NCI-H1417 treated with DMSO at 0.1 percent for 48 hours (cell line): ENCODE data around the gene SMAD2.

ENCODE experiments used
- DNase-seq: peaks from one replicate; lab custom pipeline; 2025; lab: John Stamatoyannopoulos, UW

SMAD2 gene

DNA sequence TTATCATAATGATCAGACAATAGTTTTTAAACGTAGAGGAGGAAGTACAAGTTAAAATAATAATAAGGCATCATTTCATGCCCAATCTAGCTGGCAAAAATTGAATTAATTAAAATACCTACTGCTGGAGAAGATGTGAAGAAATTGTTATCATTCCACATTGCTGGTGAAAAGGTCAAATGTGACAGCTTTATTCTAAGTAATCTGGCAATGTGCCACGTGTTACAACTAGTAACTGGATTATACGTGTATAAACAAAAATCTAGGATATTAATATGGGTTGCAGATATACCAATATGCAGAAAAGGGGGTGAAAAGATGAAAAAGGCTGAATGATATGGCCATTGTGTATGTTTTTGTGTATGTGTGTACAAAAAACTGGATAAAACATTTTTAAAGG lies 32.4 kb downstream of the SMAD2 start:
- no peak for DNase-seq

DNA sequence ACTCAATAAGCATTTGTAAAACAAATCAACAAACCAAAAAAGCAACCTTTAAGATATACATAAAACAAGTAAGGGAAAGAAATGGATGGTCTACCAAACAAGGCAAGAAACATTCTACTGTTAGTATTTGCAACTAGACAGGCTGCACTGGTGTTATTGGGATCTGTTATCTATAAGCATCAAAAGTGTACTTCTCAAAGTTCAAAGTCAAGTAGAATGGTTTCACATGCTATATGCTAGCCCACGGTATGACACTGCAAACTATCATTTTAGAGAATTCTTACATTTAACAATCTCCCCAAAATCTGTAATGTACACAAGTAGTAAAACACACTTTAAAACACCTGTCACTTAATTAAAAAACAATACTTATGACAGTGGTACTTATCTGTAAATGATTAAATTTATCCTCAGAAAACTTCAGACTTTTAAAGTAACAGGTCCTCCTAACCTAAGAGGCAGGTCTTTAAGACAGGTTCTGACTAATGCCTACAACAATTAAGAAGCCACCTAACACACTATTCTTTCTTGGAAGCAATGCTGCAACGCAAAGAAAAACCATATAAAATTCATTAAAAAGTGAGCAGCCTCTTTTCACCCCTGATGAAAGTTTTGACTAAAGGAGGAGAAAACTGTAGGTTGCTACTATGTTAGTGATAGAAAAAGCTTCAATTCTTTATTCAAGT lies 34.8 kb downstream of the SMAD2 start:
- DNase-seq = no peak

DNA sequence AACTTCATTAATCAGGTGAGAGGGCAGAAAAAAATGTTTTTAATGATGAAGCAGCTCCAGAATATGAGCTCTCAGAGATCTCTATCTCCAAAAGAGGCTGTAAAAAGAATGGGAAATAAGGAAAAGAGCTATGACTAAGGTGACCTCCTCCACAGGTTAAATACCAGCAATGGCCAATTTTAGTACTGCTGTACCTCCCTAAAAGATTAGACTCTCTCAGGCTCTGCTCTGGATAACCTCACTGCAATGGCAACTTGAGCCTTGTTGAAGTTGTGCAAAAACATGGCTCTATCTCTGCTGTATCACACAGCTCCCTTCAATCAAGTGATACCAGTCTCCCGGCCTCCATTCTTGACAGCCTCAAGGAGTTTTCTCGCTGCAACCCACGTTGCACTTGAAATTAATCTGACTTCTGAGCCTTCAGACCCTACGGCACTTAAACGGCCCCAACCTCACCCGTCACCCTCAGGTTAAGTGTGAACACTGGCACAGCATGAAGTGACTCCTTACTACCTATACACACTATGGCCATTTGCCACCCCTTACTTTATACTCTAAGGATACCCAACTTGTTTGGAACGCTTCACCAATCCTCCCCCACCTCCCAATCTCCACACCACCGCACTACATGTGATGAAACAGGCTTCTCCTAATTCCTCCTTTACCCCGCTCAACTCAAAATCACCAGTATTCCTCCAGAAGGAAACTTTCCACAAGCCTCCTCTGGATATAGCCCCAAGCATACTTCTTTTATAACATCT lies 36.3 kb downstream of the SMAD2 start:
- no peak for DNase-seq

DNA sequence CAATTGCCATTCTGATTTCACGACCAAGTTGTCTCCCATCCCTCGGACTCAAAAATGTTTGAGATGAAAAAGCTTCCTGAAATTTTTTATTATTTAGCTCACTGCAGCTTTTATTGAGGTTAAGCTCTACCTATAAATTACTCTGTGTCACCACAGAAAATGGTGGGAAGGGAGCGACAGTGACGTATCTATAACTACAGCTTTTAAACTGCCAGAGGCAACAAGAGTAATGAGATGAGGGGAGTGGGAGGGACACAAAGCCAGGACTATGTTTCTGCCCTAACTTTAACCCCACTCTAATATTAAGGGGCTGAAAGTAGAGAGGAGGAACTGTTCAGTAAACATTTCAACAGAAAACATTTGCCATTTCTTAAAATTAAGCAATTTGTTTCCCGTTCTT lies 37.4 kb downstream of the SMAD2 start:
- no peak for DNase-seq

DNA sequence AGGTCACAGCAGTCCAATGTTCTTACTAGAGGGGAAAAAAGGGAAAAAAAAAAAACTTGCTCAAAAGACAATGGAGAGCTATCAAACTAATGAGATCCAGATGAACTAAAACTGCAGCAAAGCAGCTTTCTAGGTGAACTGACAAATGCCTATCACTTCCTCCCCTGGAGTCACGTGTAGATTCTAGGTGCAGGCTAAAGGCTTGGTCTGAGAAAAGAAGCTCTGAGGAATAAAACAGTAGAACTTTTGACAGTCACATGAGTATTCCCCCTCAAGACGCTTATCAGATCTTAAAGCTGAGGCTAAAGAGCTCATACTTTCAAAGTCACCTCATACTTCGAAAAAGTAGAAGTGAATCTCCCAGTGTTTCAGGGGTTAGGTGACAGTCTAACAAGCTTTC lies 42.3 kb downstream of the SMAD2 start:
- DNase-seq = no peak

DNA sequence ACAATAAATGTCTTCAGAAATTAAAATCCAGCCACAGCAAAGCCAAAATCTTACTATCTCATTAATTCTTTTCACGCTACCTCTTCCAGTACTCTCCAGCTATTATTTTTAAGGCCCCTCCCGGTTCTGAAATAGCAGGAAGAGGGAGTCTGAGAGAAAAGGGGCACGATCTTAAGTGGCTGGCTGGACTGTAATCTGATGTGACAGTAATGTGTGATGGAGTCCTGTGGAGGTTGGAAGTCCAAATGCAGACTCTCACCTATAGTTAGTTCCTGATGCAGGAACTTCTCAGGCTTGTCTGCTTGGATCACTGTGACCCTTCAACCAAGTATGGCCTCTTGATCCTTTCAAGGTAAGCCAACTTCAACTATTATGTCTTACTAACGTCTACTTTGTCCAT lies 43.2 kb downstream of the SMAD2 start:
- no peak for DNase-seq

DNA sequence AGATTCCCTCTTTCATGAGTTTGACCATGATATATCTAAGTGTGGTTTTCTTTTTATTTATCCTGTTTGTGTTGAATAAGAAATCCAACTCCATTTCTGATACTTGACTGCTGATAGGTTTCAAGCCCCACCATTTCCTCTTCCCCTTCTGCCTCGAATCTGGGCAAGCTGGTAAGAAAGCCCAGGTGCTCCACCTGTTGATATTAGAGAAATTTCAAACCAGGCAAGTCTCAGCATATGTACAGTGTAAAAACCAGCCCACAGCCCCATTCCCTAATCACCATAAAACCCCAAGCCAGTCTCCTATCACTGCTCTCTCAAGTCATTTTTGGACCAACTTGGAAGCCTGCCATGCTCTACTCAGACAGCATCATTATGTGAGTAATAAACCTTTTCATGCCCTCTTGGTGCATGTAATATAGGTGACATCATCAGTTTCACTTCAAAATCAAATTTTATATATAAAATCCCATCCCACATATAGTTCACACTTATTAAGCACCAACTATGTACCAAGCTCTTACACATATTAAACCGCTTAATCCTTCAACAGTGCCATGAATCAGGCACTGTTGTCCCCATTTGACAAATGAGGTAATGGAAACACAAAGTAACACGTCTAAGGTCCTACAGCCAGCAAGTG lies 46.6 kb downstream of the SMAD2 start:
- DNase-seq = no peak

DNA sequence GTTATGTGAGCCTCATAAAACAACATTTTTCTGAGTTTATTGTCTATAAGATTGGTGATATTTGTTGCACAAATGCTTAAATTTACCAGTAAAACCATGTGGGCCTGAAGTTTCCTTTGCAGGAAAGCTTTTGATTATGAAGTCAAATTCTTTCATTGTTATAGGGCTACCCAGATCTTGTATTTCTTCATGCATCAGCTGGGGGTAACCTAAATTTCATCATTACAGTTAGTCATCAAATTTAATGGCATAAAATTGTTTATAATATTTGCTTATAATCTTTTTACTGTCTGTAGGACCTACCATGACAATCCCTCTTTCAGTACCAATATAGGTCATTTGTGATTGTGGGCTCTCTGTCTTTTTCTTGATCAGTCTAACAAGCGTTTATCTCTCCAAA lies 47.8 kb downstream of the SMAD2 start:
- DNase-seq = no peak

DNA sequence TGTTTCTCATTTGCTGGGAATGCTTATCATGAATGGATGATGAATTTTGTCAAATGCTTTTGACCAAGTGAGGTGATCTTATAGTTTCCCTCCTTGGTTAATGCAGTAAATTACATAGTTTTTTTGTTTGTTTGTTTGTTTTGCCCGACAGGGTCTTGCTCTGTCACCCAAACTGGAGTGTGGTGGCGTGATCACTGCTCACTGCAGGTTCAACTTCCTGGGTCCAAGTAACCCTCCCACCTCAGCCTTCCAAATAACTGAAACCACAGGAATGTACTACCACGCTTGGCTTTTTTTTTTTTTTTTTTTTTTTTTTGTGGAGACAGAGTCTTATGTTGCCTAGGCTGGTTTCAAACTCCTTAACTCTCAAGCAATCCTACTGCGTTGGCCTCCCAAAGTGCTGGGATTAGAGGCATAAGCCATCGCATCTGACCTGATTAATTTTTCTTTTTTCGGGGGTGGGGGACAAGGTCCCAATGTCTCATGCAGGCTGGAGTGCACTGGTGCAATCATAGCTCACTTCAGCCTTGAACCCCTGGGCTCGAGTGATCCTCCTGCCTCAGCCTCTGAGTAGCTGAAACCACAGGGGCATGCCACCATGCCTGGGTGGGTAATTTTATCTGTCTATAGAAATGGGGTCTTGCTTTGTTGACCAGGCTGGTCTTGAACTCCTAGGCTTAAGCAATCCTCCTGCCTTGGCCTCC lies 48.6 kb downstream of the SMAD2 start:
- no peak for DNase-seq

DNA sequence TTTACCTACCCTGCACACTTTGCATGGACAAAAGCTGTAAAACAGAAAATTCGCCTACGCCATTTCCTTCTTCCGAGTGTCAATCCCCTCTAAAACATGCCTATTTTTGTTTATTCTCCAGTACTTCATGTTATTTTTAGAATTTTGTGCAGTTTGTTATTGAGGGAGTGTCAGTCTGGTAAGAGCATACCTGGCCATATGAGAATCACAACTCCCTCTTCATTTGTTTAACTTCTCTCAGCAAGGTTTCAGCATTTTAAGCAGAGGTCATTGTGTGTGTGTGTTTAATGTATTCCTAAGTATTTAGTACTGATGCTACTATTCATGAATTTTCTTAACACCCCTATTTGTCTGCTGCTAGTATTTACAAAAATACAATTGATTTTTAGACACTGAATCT lies 49.4 kb downstream of the SMAD2 start:
- DNase-seq = no peak

DNA sequence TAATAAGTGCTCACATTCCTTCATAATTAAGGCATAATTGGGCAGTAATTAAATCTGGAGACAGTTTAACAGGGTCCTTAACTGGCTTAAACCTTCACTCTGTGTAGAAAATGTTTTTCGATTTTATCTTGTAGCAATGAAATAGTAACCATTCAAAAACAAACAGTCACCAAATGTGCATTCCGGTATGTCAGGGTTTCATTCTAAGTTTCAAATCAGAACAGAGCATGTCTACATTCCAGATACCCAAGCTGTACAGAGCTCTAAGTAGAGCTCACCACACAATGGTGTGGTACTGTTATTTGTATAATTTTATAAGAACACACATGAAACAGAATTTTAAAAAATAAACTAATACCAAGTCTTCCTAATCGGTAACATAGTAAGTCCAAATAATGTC lies 52.6 kb downstream of the SMAD2 start:
- DNase-seq = no peak

DNA sequence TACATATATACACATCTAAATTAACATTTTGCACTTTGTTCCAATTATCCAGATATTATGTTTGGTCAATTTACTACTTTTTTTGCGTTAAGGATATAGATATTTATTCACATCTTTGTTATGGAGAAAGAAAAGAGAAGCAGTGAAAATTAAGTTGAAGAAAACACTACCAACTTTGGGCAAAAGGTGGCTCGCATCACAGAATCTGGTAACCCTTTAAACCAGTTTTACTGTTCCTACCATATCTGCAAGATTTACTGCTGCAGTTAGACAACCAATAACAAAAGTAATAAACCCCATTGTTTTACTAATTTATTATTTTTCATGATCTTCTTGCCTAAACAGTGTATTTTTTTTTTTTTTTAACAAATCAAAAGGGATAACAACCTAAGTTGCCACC lies 53.6 kb downstream of the SMAD2 start:
- DNase-seq = no peak

DNA sequence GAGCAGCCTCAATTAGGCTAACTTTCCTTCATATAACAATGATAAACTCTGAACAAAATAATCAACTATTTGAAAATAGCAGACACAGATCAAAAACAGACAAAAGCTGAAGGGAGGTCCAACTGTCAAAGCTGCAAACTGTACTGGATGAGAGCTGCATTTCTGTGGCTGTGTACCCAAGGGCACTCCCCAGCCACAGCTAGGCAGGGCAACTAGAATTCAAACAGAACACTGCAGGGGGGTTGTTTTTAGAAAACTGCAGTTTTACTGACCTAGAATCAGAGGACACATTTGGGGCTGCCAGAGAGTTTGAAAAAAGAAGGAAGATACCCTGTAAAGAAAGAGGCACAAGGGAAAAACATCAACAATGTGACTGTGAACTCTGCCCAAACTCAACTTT lies 56.8 kb downstream of the SMAD2 start:
- DNase-seq = no peak

DNA sequence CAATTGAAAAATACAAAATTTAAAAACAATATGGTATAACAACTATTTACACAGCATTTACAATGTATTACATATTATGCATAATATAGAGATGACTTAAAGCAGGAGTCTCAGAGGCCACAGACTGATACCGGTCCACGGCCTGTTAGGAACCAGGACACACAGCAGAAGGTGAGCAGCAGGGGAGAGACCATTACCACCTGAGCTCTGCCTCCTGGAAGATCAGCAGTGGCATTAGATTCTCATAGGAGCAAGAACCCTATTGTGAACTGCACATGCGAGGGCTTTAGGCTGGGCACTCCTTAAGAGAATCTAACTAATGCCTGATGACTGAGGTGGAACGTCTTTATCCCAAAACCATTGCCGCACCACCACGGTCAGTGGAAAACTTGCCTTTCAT lies 58.0 kb downstream of the SMAD2 start:
- DNase-seq = no peak

DNA sequence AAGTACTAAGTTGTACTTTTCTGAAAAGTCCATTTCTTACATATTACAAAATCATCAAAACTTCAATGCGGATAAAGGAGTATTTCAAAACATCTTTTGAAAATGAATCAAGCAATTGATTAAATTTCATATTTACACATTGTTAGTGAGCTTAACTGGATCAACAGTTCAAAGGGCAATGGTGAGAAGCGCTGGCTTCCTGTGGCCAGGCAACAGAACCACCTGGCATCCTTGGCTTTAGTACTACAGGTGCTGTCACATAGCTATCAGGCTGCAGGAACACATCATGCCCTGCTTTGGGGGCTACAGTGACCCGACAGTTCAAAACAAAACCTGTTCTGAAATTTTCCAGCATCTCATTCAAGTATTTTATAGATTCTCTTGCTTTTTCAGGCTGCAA lies 59.2 kb downstream of the SMAD2 start:
- DNase-seq = no peak

DNA sequence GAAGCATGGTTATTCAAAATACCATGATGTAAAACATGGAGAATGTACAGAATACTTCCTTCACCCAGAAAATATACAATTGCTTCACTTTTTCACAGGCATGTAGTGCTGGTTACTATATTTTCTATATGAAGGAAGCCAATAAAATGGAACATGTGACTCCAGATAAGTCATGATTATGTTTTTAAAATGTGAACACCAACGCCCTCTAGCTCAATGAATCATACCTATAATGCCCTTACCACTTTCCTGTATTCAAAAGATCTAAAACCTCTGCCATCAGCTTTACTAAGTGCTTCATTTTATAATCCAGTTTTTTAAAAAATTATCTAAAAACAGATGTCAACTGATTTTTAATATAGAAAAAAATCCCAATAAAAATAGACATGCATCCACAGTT lies 59.9 kb downstream of the SMAD2 start:
- DNase-seq = no peak

DNA sequence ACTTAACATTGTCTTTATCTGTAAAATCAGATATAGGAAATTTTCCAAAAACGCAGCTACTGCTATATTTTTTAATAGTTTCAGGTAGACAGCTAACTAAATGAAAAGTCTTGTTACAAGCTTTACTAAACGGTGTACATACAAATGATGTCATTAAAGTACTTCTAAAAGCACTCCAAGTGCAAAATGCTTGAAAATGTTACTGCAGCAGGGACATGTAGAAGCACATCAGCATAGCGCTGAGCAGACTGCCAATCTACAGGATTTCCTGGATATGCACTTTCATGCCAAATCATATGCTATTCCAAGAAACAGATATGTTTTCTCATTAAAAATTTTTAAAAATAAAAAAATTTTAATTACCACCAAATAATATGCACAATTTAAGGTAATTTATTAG lies 61.7 kb downstream of the SMAD2 start:
- DNase-seq = no peak

DNA sequence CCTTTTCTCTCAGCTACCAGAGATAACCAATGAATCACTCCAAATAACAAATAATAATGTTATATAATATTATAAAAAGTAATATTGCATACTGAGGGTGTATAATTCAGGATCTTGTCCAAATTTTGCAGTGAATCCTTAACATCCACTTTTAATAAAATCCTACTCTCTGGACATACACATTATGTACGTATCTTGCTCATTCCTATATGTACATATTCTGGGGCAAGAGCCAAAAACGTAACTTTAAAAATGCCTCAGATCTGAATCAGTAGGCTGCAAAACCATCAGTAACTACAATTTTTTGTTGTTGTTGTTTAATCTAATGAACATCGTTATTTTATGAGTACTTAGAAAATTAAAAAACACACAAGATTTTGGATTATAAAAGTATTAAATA lies 65.3 kb downstream of the SMAD2 start:
- no peak for DNase-seq

DNA sequence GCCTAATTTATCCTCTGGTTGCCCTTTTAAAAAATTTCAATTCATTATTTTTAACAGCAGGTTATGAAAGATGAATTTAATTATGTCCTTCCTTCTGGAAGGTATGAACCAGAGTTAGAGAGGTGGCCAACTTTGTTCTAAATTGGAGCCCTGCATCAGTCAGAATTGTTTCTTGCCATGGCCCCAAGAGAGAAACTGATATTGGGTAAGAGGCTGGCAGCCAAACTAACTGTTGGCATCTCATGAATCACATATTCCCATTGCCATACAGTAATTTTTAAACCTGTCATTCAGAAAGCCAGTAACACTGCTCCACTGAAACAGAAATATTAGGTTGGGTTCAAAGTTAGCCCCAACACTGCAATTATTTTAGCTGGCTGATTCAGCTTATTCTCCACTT lies 67.4 kb downstream of the SMAD2 start:
- DNase-seq = no peak

DNA sequence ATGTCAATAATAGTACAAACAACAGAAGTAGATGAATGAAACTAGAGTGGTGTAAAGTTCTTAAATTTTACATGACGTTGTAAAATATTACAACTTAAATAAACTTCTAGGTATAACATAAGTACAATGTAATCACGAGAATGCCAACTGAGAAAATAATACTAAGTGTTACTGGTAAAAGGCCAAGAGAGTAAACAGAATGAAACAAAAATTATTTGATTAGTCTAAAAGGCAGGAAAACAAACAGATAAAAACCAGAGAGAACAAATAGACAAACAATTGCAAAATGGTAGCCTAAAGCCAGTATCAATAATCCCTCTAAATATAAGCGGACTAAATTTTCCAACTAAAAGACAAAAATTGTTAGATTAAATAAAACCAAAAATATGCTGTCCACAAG lies 71.9 kb downstream of the SMAD2 start:
- DNase-seq = no peak

DNA sequence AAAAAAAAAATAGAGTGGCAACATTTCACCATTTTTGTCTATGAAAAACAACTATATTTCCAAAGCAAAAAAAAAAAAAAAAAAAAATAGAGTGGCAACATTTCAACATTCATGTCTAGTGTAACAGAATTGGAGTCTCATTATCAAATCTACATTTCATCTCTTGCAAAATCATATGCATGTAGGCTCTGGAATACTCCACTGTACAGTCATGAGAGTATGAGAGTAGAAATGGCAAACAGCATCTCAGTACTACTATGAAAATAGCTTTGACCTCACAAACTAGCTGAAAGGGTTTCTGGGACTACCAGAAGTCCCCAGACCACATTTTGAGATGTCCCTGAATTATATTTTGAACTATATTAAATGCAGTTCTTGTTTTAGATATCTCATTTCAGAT lies 82.8 kb downstream of the SMAD2 start:
- no peak for DNase-seq

DNA sequence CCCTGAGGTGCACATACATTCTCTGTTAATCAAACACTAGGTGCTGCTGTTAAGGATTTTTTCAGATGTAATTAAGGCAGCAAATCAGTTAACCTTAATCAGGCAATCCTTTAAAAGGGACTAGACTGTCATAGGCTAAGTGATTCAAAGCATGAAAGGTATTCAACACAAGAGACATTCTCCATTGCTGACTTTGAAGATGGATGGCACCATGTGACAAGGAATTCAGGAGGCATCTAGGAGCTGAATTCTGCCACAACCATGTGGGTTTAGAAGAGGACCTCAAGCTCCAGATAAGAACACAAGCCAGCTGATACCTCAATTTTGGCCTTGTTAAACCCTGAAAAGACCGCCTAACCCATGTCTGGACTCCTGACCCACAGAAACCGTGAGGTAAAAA lies 84.0 kb downstream of the SMAD2 start:
- DNase-seq = no peak
